SU-DHL-6 (cell line): ENCODE data around the gene CRAMP1.

Source experiments
- H2AFZ ChIP-seq: fragments of 200-600 bp; sonication (generic); 2 replicates; pipeline ENCODE4 v1.6.1; 2014; ENCODE audit warnings: low read depth, mild to moderate bottlenecking, moderate library complexity, mixed read lengths, antibody characterized with exemption, low read length; ENCODE audit not compliant: severe bottlenecking
- H3F3A ChIP-seq: fragments of 200-600 bp; shearing (Covaris generic); 2 replicates; pipeline ENCODE4 v1.6.0; 2016; ENCODE audit warnings: antibody characterized with exemption, mild to moderate bottlenecking; ENCODE audit not compliant: insufficient read depth
- H3K27ac ChIP-seq: fragments of 200-600 bp; sonication (generic); 2 replicates; pipeline ENCODE4 v1.5.1; 2016; ENCODE audit warnings: low read depth, mild to moderate bottlenecking, low read length, moderate library complexity, mixed read lengths
- H3K27me3 ChIP-seq: fragments of 200-600 bp; sonication (generic), shearing (Covaris generic); 2 replicates; pipeline ENCODE4 v1.6.0; 2014; ENCODE audit warnings: mild to moderate bottlenecking, low read length
- H3K36me3 ChIP-seq: fragments of 200-600 bp; sonication (generic); 2 replicates; pipeline ENCODE4 v1.6.1; 2014; ENCODE audit warnings: mild to moderate bottlenecking, low read length, mixed read lengths
- H3K4me2 ChIP-seq: fragments of 300-600, 200-600 bp; shearing (Covaris generic), sonication (generic); 2 replicates; pipeline ENCODE4 v1.6.0; 2014; ENCODE audit warnings: low read length, low read depth, mild to moderate bottlenecking; ENCODE audit not compliant: poor library complexity, severe bottlenecking
- H3K4me3 ChIP-seq: fragments of 200-600 bp; sonication (generic); 2 replicates; pipeline ENCODE4 v1.5.1; 2014; ENCODE audit warnings: antibody characterized with exemption, low read length, mild to moderate bottlenecking, mixed read lengths; ENCODE audit not compliant: insufficient read depth, poor library complexity, severe bottlenecking
- H3K79me2 ChIP-seq: fragments of 200-600 bp; sonication (generic); 2 replicates; pipeline ENCODE4 v1.6.1; 2014; ENCODE audit warnings: mild to moderate bottlenecking, low read length, moderate library complexity; ENCODE audit not compliant: insufficient read depth
- H3K9ac ChIP-seq: fragments of 200-600 bp; sonication (generic); 2 replicates; pipeline ENCODE4 v1.7.0; 2014; ENCODE audit warnings: mild to moderate bottlenecking, low read length
- H3K9me2 ChIP-seq: fragments of 200-600 bp; sonication (generic); replicated peaks from 2 replicates; pipeline ENCODE4 v1.6.1; 2014; ENCODE audit warnings: low read length; ENCODE audit not compliant: insufficient read depth
- H3K9me3 ChIP-seq: fragments of 200-600 bp; sonication (generic); 2 replicates; pipeline ENCODE4 v1.6.1; 2014; ENCODE audit warnings: low read length, mixed read lengths; ENCODE audit not compliant: insufficient read depth
- H4K20me1 ChIP-seq: fragments of 200-600 bp; sonication (generic); 2 replicates; pipeline ENCODE4 v1.6.1; 2014; ENCODE audit warnings: low read depth, mild to moderate bottlenecking, antibody characterized with exemption, low read length, moderate library complexity, mixed read lengths
- EZH2phosphoT487 ChIP-seq: fragments of 200-600 bp; sonication (generic), shearing (Covaris generic); conservative IDR thresholded peaks from 2 replicates; pipeline ENCODE4 v1.6.1; 2018; ENCODE audit warnings: mild to moderate bottlenecking, antibody characterized with exemption, low read length, moderate library complexity, mixed read lengths
- TF ChIP-seq, protein P1 (sequence below): fragments of 200-600 bp; sonication (generic); IDR thresholded peaks from one replicate; pipeline ENCODE4 v1.5.1; 2017; ENCODE audit warnings: antibody characterized with exemption, mild to moderate bottlenecking, low read length, moderate library complexity; ENCODE audit not compliant: insufficient read depth, poor library complexity, severe bottlenecking

The CRAMP1 gene

DNA sequence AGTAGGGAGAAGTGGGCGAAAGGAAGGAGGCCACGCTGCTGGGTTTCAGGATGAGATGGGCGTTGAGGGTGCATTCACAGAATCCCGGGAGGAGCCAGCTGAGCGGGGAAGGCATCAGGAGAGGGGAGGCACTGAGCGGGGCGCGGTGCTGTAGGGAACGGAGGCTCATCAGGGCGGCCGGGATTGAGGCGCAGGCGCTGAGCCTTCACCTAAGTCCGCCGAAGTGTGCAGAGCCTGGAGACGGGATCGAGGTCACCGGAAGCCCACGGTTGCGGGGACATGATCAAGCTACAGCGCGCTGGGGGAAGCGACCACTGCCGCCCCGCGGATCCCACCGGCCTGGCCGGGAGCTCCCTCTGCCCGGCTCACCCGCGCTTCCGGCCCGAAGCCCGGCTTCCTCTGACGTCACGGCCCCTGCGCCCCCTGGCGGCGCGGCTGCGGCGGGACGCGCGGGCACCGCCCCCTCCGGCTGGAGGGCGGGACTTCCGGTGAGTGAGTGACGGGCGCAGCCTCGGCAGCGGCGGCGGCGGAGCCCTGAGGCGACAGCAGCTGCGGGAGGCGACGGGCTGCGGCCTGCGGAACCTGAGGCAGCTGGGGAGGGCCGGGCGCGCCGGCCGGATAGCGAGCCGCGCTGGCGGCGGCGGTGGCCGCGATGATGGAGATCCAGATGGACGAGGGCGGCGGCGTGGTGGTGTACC, 93.7 kb downstream of the CRAMP1 start, which contains the start of gene MAPK8IP3:
TSS of gene MAPK8IP3 (plus strand) at position 508 of the 698 bp plus-strand sequence. CDS start at position 653, 145 bp downstream.
- Histone ChIP-seq H3K9ac (peak within 1 kb of the TSS; percentile 78), H3K9me2 (no peaks in the 10 kb centered on the region), H3K27me3 (no peaks in the 10 kb centered on the region), H3K9me3 (no peaks in the 10 kb centered on the region), H3F3A (peaks cover 16% of the 10 kb centered on the region; the same call in 1 of the 2 replicates), H3K4me3 (peak within 1 kb of the TSS; percentile 64), H4K20me1 (no peaks in the 10 kb centered on the region), H2AFZ (peak within 1 kb of the TSS; percentile 68), H3K27ac (peak within 1 kb of the TSS; percentile 57), H3K4me2 (peak within 1 kb of the TSS; percentile 77), H3K79me2 (peaks cover 41% of the 10 kb centered on the region), H3K36me3 (no peaks in the 10 kb centered on the region)
- TF ChIP-seq EZH2phosphoT487: no peak
- TF ChIP-seq, protein P1, sequence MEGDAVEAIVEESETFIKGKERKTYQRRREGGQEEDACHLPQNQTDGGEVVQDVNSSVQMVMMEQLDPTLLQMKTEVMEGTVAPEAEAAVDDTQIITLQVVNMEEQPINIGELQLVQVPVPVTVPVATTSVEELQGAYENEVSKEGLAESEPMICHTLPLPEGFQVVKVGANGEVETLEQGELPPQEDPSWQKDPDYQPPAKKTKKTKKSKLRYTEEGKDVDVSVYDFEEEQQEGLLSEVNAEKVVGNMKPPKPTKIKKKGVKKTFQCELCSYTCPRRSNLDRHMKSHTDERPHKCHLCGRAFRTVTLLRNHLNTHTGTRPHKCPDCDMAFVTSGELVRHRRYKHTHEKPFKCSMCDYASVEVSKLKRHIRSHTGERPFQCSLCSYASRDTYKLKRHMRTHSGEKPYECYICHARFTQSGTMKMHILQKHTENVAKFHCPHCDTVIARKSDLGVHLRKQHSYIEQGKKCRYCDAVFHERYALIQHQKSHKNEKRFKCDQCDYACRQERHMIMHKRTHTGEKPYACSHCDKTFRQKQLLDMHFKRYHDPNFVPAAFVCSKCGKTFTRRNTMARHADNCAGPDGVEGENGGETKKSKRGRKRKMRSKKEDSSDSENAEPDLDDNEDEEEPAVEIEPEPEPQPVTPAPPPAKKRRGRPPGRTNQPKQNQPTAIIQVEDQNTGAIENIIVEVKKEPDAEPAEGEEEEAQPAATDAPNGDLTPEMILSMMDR: peak; percentile 79

DNA sequence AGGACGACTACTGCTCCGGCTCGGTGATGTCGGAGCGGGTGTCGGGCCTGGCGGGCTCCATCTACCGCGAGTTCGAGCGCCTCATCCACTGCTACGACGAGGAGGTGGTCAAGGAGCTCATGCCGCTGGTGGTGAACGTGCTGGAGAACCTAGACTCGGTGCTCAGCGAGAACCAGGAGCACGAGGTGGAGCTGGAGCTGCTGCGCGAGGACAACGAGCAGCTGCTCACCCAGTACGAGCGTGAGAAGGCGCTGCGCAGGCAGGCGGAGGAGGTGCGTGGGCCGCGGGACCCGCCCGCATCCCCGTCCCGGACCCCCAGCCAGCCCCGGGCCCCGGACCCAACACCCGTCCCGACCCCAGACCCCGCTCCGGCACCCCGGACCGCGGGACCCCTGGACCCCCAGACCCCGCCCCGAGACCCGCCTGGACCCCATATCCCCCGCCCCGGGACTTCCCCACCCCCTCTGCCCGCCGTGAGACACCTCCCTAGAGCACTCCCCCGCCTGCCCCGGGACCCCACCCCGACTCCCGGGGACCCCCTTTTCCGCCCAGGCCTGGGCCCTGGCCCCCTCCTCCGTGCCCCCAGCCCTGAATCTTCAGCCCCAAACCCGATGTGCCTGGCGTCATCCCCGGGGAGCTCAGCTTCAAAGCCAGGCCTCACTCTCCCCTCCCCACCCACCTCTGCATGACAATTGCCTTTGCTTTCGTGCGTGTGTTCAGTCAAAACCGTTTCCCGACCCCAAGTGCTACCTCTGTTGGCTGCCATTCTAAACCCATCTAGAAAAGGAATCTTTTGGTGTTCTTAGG, 94.4 kb downstream of the CRAMP1 start:
- peak overlapping the region; percentile 20 for H2AFZ ChIP-seq

DNA sequence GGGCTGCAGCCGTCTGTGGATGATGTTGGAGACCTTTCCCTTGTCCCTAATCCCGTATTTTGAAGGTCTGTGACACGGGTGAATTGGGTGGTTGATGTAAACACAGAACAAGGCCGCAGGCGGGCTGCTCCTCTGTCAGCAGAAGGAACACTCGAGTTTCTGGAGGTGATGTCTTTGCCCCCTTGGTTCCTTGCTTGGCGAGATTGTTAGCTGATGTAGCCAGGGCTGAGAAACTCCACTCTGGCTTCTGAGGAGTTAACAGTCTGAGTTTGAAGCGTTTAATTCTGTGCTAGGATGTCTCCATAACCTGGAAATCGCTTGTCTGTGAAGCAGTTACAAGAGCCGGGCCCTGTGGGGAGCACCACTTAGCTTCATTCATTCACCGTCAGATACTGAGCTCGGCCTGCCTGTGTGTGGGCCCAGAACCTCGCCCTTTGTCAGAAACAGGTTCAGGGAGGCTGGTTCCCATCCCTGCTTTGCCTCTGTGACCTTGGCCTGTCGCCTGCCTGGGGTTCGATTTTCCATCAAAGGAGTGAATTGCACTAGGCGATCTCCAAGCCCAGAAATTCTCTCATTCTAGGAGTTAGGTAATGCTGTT, 95.1 kb downstream of the CRAMP1 start:
- no peaks in the 10 kb centered on the region for H3K9me2 ChIP-seq
- H3K9ac ChIP-seq: peak overlapping the region; percentile 78
- TF ChIP-seq, protein P1: no peak
- TF ChIP-seq EZH2phosphoT487: no peak
- no peak overlapping the region for H2AFZ ChIP-seq
- H3F3A ChIP-seq: peaks cover 12% of the 10 kb centered on the region; the same call in 1 of the 2 replicates
- no peaks in the 10 kb centered on the region for H3K27me3 ChIP-seq
- H3K79me2 ChIP-seq: peaks cover 47% of the 10 kb centered on the region
- no peak overlapping the region for H3K27ac ChIP-seq
- peak overlapping the region; percentile 64 for H3K4me3 ChIP-seq
- H3K9me3 ChIP-seq: no peaks in the 10 kb centered on the region
- no peaks in the 10 kb centered on the region for H3K36me3 ChIP-seq
- no peaks in the 10 kb centered on the region for H4K20me1 ChIP-seq
- H3K4me2 ChIP-seq: peak overlapping the region; percentile 76

More for the DNA sequence above, 94.4 kb downstream of the CRAMP1 start:
- Histone ChIP-seq H3K4me3 (peak overlapping the region; percentile 64), H3K9me2 (no peaks in the 10 kb centered on the region), H3K79me2 (peaks cover 47% of the 10 kb centered on the region), H3K27me3 (no peaks in the 10 kb centered on the region), H3K36me3 (no peaks in the 10 kb centered on the region), H3K4me2 (peak overlapping the region; percentile 76), H3K9me3 (no peaks in the 10 kb centered on the region), H3K9ac (peak overlapping the region; percentile 78), H3K27ac (peak overlapping the region; percentile 44), H3F3A (peaks cover 16% of the 10 kb centered on the region; the same call in 1 of the 2 replicates), H4K20me1 (no peaks in the 10 kb centered on the region)
- no peak for TF ChIP-seq EZH2phosphoT487
- TF ChIP-seq, protein P1: no peak
